ENCODE measurements around the gene OR6C74.

DNA sequence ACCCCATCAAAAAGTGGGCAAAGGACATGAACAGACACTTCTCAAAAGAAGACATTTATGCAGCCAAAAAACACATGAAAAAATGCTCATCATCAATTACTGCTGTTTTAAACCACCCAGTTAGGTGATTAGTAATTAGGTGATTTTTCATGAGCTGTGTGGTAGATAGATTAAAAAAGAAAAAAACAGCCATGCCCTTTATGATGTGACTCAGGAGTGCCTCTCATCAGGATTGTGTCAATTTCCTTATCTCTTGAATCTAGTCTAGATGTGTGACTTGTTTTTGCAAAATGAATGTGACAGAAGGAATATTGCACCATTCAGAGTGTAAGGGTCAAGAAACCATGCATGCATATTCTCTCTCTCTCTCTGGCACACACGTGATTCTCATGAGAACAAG, 17.9 kb upstream of the OR6C74 start:
- TF ChIP-seq SUZ12 (IDR thresholded peaks at IDR 0.05; ENCODE audit: extremely low read depth, insufficient read depth, insufficient read length), result no peak
- no peak for TF ChIP-seq ZNF274 (IDR thresholded peaks at IDR 0.05; ENCODE audit: low read depth, low read length)
- TF ChIP-seq YY1 (IDR thresholded peaks at IDR 0.05; ENCODE audit: insufficient read depth, insufficient read length), result no peak

Measured in NT2/D1 (cell line).